Karpas-422 (cell line): ENCODE data around the gene FAM98C. TPM values are rescaled to one million over a fixed set of nuclear protein-coding genes. Genes with fewer than 3 reads are reported as not detected.
A peak's percentile ranks its signal among the peaks of the same experiment; 100 is the strongest.

ENCODE experiments used
- DNase-seq: peaks from one replicate; pipeline ENCODE4 v3.0.0-alpha.2; 2015
- H2AFZ ChIP-seq: fragments of 200-600 bp; sonication (generic); 2 replicates; pipeline ENCODE4 v1.6.1; 2014; ENCODE audit warnings: antibody characterized with exemption, low read length, mixed read lengths
- H3K27ac ChIP-seq: fragments of 200-600 bp; sonication (generic); 2 replicates; pipeline ENCODE4 v1.5.1; 2014; ENCODE audit warnings: mild to moderate bottlenecking, low read length, moderate library complexity
- H3K27me3 ChIP-seq: fragments of 200-600 bp; sonication (generic); 2 replicates; pipeline ENCODE4 v1.6.1; 2014; ENCODE audit warnings: low read length, mixed read lengths
- H3K36me3 ChIP-seq: fragments of 200-600 bp; sonication (generic); 2 replicates; pipeline ENCODE4 v1.6.1; 2014; ENCODE audit warnings: low read length, mixed read lengths; ENCODE audit not compliant: insufficient read depth
- H3K4me1 ChIP-seq: fragments of 200-600 bp; sonication (generic); 2 replicates; pipeline ENCODE4 v1.6.1; 2014; ENCODE audit warnings: mild to moderate bottlenecking, low read length, mixed read lengths
- H3K4me2 ChIP-seq: fragments of 200-600 bp; sonication (generic); 2 replicates; pipeline ENCODE4 v1.6.1; 2014; ENCODE audit warnings: low read length, low read depth, mild to moderate bottlenecking; ENCODE audit not compliant: poor library complexity, severe bottlenecking
- H3K4me3 ChIP-seq: fragments of 200-600 bp; sonication (generic); 2 replicates; pipeline ENCODE4 v1.5.1; 2014; ENCODE audit warnings: mild to moderate bottlenecking, antibody characterized with exemption, low read length, mixed read lengths
- H3K79me2 ChIP-seq: fragments of 200-600 bp; sonication (generic); 2 replicates; pipeline ENCODE4 v1.6.1; 2014; ENCODE audit warnings: mild to moderate bottlenecking, low read length, mixed read lengths
- H3K9ac ChIP-seq: fragments of 200-600 bp; sonication (generic); 2 replicates; pipeline ENCODE4 v1.6.0; 2014; ENCODE audit warnings: low read length
- H3K9me2 ChIP-seq: fragments of 200-600 bp; sonication (generic), shearing (Covaris generic); replicated peaks from 2 replicates; pipeline ENCODE4 v1.6.0; 2014; ENCODE audit warnings: mild to moderate bottlenecking, low read length, moderate library complexity; ENCODE audit not compliant: insufficient read depth
- H3K9me3 ChIP-seq: fragments of 300-700, 200-600 bp; sonication (generic); 2 replicates; pipeline ENCODE4 v1.6.1; 2014; ENCODE audit warnings: low read length, mixed read lengths
- H4K20me1 ChIP-seq: fragments of 200-600 bp; sonication (generic); 2 replicates; pipeline ENCODE4 v1.6.1; 2014; ENCODE audit warnings: mild to moderate bottlenecking, antibody characterized with exemption, low read length, low read depth; ENCODE audit not compliant: insufficient read depth
- total RNA-seq: library from RNA; depleted of rRNA; stranded (reverse); fragments of >200 nt; shearing (Covaris generic); gene quantifications from 2 replicates; pipeline ENCODE4 v1.2.3, GENCODE V29; 2014; ENCODE audit warnings: low replicate concordance

The FAM98C gene
- total RNA-seq, 1 experiment from 2014 or later: 21.4 TPM

GRCh38 chr19:38443458-38443999, 40.6 kb downstream of the FAM98C start:
- Histone ChIP-seq H3K9ac (no peak overlapping the region), H3K9me2 (no peaks in the 10 kb centered on the region), H4K20me1 (no peaks in the 10 kb centered on the region), H3K4me1 (no peaks in the 10 kb centered on the region), H3K9me3 (no peaks in the 10 kb centered on the region), H3K36me3 (no peaks in the 10 kb centered on the region), H3K4me3 (no peak overlapping the region), H3K4me2 (no peak overlapping the region), H3K27me3 (no peaks in the 10 kb centered on the region), H3K79me2 (no peaks in the 10 kb centered on the region), H3K27ac (no peak overlapping the region), H2AFZ (no peak overlapping the region)
- DNase-seq: no peak

DNA sequence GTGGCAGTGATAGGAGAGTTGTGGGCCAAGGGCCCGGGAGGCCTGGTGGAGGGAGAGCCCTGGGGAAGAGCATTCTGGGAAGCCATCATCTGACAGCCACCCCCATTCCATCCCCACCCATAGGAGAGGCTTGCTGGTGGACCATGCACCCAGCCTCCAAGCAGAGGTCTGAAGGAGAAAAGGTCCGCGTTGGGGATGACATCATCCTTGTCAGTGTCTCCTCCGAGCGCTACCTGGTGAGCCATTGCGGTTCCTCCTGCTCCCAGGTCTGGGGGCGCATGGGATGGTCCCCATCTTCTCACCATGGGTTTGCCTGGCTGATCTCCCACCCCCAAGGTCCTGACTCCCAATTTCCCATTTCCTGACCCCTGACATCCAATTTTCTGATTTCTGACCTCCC, 41.1 kb downstream of the FAM98C start:
- Histone ChIP-seq H4K20me1 (no peaks in the 10 kb centered on the region), H2AFZ (no peak overlapping the region), H3K9me2 (no peaks in the 10 kb centered on the region), H3K9ac (no peak overlapping the region), H3K27ac (no peak overlapping the region), H3K4me1 (no peaks in the 10 kb centered on the region), H3K9me3 (no peaks in the 10 kb centered on the region), H3K27me3 (no peaks in the 10 kb centered on the region), H3K4me2 (no peak overlapping the region), H3K36me3 (no peaks in the 10 kb centered on the region), H3K4me3 (no peak overlapping the region), H3K79me2 (no peaks in the 10 kb centered on the region)
- no peak for DNase-seq

- Histone ChIP-seq H3K27ac (no peak overlapping the region), H2AFZ (no peak overlapping the region), H4K20me1 (no peaks in the 10 kb centered on the region), H3K27me3 (no peaks in the 10 kb centered on the region), H3K9ac (no peak overlapping the region), H3K9me2 (no peaks in the 10 kb centered on the region), H3K4me2 (no peak overlapping the region), H3K4me1 (no peaks in the 10 kb centered on the region), H3K9me3 (no peaks in the 10 kb centered on the region), H3K79me2 (no peaks in the 10 kb centered on the region), H3K36me3 (no peaks in the 10 kb centered on the region), H3K4me3 (no peak overlapping the region)
- DNase-seq: no peak
Measured at GRCh38 chr19:38445362-38445761, 42.5 kb downstream of the FAM98C start.

- Histone ChIP-seq H3K4me3 (no peak overlapping the region), H3K27me3 (no peaks in the 10 kb centered on the region), H3K36me3 (no peaks in the 10 kb centered on the region), H3K9me3 (no peaks in the 10 kb centered on the region), H3K79me2 (no peaks in the 10 kb centered on the region), H3K4me1 (no peaks in the 10 kb centered on the region), H4K20me1 (no peaks in the 10 kb centered on the region), H3K9me2 (no peaks in the 10 kb centered on the region), H2AFZ (no peak overlapping the region), H3K4me2 (no peak overlapping the region), H3K9ac (no peak overlapping the region), H3K27ac (no peak overlapping the region)
- no peak for DNase-seq
Measured at GRCh38 chr19:38448225-38448624, 45.3 kb downstream of the FAM98C start.

DNA sequence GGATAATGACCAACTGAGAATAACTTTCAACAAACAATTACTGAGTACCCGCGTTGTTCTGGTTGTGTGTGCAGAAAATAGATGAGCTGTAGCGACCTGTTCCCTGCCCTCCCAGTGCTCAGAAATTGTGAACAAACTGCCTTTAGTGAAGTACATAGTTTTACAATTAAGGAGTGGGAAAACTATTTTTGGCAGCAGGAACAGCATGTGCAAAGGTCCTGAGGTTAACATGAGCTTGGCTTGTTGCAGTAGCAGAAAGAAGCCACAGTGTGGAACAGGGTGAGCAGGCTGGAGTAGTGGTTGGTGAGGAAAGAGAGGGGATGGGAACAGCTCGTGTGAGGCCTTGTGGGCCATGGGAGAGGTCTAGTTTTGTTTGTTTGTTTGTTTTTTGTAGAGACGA, 46.6 kb downstream of the FAM98C start:
- no peak overlapping the region for H3K4me3 ChIP-seq
- no peaks in the 10 kb centered on the region for H3K9me2 ChIP-seq
- H3K4me1 ChIP-seq: no peaks in the 10 kb centered on the region
- no peaks in the 10 kb centered on the region for H3K27me3 ChIP-seq
- H3K27ac ChIP-seq: no peak overlapping the region
- H3K9me3 ChIP-seq: no peaks in the 10 kb centered on the region
- H4K20me1 ChIP-seq: no peaks in the 10 kb centered on the region
- H2AFZ ChIP-seq: no peak overlapping the region
- no peak for DNase-seq
- no peak overlapping the region for H3K4me2 ChIP-seq
- no peaks in the 10 kb centered on the region for H3K36me3 ChIP-seq
- H3K9ac ChIP-seq: no peak overlapping the region
- no peaks in the 10 kb centered on the region for H3K79me2 ChIP-seq

GRCh38 chr19:38451036-38451435, 48.1 kb downstream of the FAM98C start:
- H3K4me1 ChIP-seq: no peaks in the 10 kb centered on the region
- H3K79me2 ChIP-seq: no peaks in the 10 kb centered on the region
- H3K27me3 ChIP-seq: no peaks in the 10 kb centered on the region
- H3K9me3 ChIP-seq: no peaks in the 10 kb centered on the region
- H3K4me2 ChIP-seq: no peak overlapping the region
- no peaks in the 10 kb centered on the region for H3K9me2 ChIP-seq
- no peak overlapping the region for H3K27ac ChIP-seq
- H3K9ac ChIP-seq: no peak overlapping the region
- DNase-seq: no peak
- no peak overlapping the region for H2AFZ ChIP-seq
- H4K20me1 ChIP-seq: no peaks in the 10 kb centered on the region
- no peak overlapping the region for H3K4me3 ChIP-seq
- no peaks in the 10 kb centered on the region for H3K36me3 ChIP-seq

GRCh38 chr19:38451629-38452028, 48.7 kb downstream of the FAM98C start:
- Histone ChIP-seq H4K20me1 (no peaks in the 10 kb centered on the region), H3K9ac (no peak overlapping the region), H3K79me2 (no peaks in the 10 kb centered on the region), H3K27me3 (no peaks in the 10 kb centered on the region), H3K4me3 (no peak overlapping the region), H3K9me3 (no peaks in the 10 kb centered on the region), H2AFZ (no peak overlapping the region), H3K4me2 (no peak overlapping the region), H3K4me1 (no peaks in the 10 kb centered on the region), H3K36me3 (no peaks in the 10 kb centered on the region), H3K9me2 (no peaks in the 10 kb centered on the region), H3K27ac (no peak overlapping the region)
- no peak for DNase-seq

GRCh38 chr19:38452430-38453366, 49.8 kb downstream of the FAM98C start:
- H3K9ac ChIP-seq: no peak overlapping the region
- H3K9me3 ChIP-seq: no peaks in the 10 kb centered on the region
- no peak overlapping the region for H3K4me3 ChIP-seq
- no peaks in the 10 kb centered on the region for H3K36me3 ChIP-seq
- H3K4me1 ChIP-seq: no peaks in the 10 kb centered on the region
- no peak overlapping the region for H2AFZ ChIP-seq
- no peak overlapping the region for H3K27ac ChIP-seq
- no peaks in the 10 kb centered on the region for H3K9me2 ChIP-seq
- H3K79me2 ChIP-seq: no peaks in the 10 kb centered on the region
- H3K4me2 ChIP-seq: no peak overlapping the region
- H4K20me1 ChIP-seq: no peaks in the 10 kb centered on the region
- no peaks in the 10 kb centered on the region for H3K27me3 ChIP-seq
- DNase-seq: peak; percentile 91
